Heart left ventricle (tissue), 13 donors: ENCODE measurements around the gene MYMK.

Experiments
- POLR2A ChIP-seq, 2 donors: fragments of 450-650 bp; IDR thresholded peaks; one replicate each; pipeline ENCODE4 v1.6.1; 2017; ENCODE audit warnings: antibody characterized with exemption in 2 of 2, mild to moderate bottlenecking in 2 of 2, moderate library complexity in 2 of 2
- TF ChIP-seq, protein P1 (sequence below), 12 donors: fragments of 200-600 bp; sonication (generic) in 4 of 12; IDR thresholded peaks; one replicate each; pipeline versions ENCODE4 v1.5.0 to v1.8.0; 2018 to 2022; ENCODE audit warnings: antibody characterized with exemption in 12 of 12, mild to moderate bottlenecking in 5 of 12
- donor health status: ischemic (EF 13 %, LVEDD 7.1; RV severe dilation, severe dysfunction).
- donor health status: DM: no; HTN: yes; CAD: no.
- donor health status: DM: no; HTN: no; CAD: no.
- donor health status: ischemic (EF 25% LVEDD 6.9; RV normal size, moderate dysfunction).
- donor health status: ischemic (EF 25% LVEDD 5.7; RV mildly dilated, moderate dysfunction).
- donor health status: ischemic (EF 35%, LVEDD 5.7; RV mildly dilated, moderate dysfunction).
- donor health status: nonischemic (EF 11% LVEDD 7.7; RV severe dilation, severe dysfunction).
- donor health status: DM: yes; HTN: yes; CAD: no.
- donor health status: PGD.
- donor health status: ischemic (EF 29% LVEDD 5.4; RV normal size, mild dysfunction).
- donor health status: nonischemic (EF 23%, LVEDD 6.1; RV moderate dilation, normal function).

DNA sequence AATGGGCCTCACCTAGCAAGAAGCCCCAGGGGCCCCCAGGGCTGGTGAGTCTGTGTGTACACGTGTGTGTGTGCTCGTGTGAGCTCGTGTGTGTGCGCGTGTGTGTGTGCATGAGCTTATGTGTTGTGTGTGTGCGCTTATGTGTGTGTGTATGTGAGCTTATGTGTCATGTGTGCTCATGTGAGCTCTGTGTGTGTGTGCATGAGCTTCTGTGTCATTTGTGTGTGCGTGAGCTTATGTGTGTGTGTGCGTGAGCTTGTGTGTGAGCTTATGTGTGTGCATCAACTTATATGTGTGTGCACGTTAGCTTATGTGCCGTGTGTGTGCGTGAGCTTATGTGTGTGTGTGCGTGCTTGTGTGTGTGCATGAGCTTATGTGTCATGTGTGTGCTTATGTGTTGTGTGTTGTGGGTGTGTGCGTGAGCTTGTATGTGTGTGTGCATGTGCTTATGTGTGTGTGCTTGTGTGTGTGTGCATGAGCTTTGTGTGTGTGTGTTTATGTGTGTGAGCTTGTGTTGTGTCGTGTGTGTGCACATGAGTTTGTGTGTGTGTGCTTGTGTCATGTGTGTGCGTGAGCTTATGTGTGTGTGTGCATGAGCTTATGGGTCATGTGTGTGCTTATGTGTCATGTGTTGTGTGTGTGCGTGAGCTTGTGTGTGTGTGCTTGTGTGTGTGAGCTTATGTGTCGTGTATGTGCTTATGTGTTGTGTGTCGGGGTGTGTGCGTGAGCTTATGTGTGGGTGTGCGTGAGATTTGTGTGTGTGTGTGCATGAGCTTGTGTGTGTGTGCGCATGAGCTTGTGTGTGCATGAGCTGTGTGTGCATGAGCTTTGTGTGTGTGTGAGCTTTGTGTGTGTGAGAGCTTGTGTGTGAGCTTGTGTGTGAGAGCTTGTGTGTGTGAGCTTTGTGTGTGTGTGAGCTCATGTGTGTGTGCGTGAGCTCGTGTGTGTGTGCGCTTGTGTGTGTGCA lies 29.1 kb downstream of the MYMK start:
- TF ChIP-seq, protein P1, sequence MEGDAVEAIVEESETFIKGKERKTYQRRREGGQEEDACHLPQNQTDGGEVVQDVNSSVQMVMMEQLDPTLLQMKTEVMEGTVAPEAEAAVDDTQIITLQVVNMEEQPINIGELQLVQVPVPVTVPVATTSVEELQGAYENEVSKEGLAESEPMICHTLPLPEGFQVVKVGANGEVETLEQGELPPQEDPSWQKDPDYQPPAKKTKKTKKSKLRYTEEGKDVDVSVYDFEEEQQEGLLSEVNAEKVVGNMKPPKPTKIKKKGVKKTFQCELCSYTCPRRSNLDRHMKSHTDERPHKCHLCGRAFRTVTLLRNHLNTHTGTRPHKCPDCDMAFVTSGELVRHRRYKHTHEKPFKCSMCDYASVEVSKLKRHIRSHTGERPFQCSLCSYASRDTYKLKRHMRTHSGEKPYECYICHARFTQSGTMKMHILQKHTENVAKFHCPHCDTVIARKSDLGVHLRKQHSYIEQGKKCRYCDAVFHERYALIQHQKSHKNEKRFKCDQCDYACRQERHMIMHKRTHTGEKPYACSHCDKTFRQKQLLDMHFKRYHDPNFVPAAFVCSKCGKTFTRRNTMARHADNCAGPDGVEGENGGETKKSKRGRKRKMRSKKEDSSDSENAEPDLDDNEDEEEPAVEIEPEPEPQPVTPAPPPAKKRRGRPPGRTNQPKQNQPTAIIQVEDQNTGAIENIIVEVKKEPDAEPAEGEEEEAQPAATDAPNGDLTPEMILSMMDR (IDR thresholded peaks at IDR 0.05), result no peak
- TF ChIP-seq POLR2A (IDR thresholded peaks at IDR 0.05), result no peak
